Right cardiac atrium (tissue), 5 donors: ENCODE data around the gene STS. TPM values are rescaled to one million over a fixed set of nuclear protein-coding genes. Genes with fewer than 3 reads are reported as not detected.

Experiments used
- ATAC-seq, 2 donors: fragments of 200-7000 bp; cut with Tn5 transposase; one replicate each; pipeline versions ENCODE4 v1.8.0 to v1.9.1; 2020; ENCODE audit warnings: moderate library complexity in 2 of 2, mild to moderate bottlenecking in 1 of 2
- DNase-seq, 3 donors: peaks; one replicate each; pipeline ENCODE4 v3.0.0-alpha.2; 2020
- H3K27ac ChIP-seq: one replicate; pipeline ENCODE4 v1.5.1; 2013; ENCODE audit warnings: mild to moderate bottlenecking, low read length, control low read depth, moderate library complexity
- H3K27me3 ChIP-seq: one replicate; pipeline ENCODE4 v1.6.1; 2013; ENCODE audit not compliant: control insufficient read depth, insufficient read depth
- H3K4me1 ChIP-seq: one replicate; pipeline ENCODE4 v1.6.1; 2013; ENCODE audit warnings: low read length; ENCODE audit not compliant: control insufficient read depth, insufficient read depth
- H3K4me3 ChIP-seq: one replicate; pipeline ENCODE4 v1.5.1; 2013; ENCODE audit warnings: low read length, control low read depth
- H3K9me3 ChIP-seq: one replicate; pipeline ENCODE4 v1.6.1; 2013; ENCODE audit warnings: low read length; ENCODE audit not compliant: control insufficient read depth
- WGBS: extraction: QIAGEN DNeasy Blood & Tissue Kit; methylation state at CpG from one replicate; pipeline ENCODE4 v1.1.7; 2013; 5-methylcytosine and 5-hydroxymethylcytosine counted together
- intact Hi-C, 4 donors: fragments of 100-400 bp; cut with DNase I; formaldehyde crosslinking; loops; one replicate each; pipeline versions ENCODE4 v1.11.0 to v1.14.0; 2022 to 2023
- polyA plus RNA-seq: library from polyadenylated mRNA; stranded (reverse); fragments of 200-250 nt; gene quantifications from one replicate; pipeline ENCODE4 v1.2.3, GENCODE V29; 2013
- total RNA-seq, 4 donors: library from RNA; stranded (reverse); fragmentation: NEBNext Ultra II Directional; extraction: Animal tissue kit (Norgen Biotek cat#: 25700); gene quantifications; one replicate each; pipeline ENCODE4 v1.2.1, GENCODE V29; 2021
- donor health status: healthy with polysubstance abuse.
- donor health status: DM: no; HTN: yes; CAD: no.
- donor health status: DM: no; HTN: no; CAD: no.
- donor health status: DM: no; HTN: yes; CAD: no; lungs with severe emphysema.
- donor health status: DM: yes; HTN: yes; CAD: no.

Gene STS
- total and polyA plus RNA-seq, 5 donors = 2.7 to 8.1 (median 6.8) TPM

DNA sequence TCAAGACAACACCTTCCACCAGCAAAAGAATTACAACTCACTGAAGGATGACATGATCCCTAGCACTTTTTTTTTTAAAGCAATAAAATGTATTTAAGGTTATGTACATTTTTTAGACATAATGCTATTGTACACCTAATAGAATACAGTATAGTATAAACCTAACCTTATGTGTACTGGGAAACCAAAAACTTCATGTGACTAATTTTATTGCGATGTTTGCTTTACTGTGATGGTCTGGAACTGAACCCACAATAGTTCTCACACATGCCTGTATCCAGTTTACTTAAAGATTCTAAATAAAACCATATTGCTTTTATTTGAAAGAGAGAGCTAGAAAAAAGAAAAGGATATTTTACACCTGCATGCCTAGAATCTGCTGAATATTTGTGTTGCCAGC lies 4.4 kb upstream of the STS start:
- no peak for ATAC-seq
- H3K4me1 ChIP-seq = no peaks in the 10 kb centered on the region
- WGBS = 93% methylated on average over 1 of the region's 1 CpG

DNA sequence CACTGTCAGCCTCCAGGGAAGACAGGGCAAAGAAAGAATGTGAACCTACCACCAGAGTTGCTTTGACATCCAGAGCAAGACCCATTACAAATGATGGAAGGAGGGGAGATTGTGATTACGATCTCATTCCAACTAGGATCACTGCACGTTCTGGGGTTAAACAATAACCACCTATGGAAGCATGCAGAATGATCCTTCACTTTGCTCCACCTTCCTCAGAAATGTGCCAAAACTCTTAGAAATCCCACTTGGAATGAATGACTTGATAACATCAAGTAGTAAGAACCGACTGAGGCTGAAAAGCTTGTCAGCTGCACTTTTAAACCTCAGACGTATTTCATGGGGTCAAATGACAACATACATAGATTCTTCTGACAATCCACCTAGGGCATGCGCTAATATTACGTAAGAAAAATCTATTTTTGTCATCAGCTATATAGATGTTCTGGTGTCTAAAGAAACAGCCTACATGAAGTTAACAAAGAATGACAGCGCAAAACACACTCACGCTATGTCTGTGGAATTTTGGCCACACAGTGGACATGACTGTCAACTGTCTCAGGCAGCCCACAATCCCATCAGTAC lies 3.5 kb upstream of the STS start:
- DNase-seq (no peak), ATAC-seq (no peak)
- H3K27me3 ChIP-seq = no peaks in the 10 kb centered on the region
- intact Hi-C loops = no loop called here
- H3K4me3 ChIP-seq = no peak overlapping the region
- no peak overlapping the region for H3K27ac ChIP-seq
- WGBS = 72% methylated on average over 8 of the region's 8 CpGs
- H3K9me3 ChIP-seq = no peaks in the 10 kb centered on the region
- H3K4me1 ChIP-seq = no peaks in the 10 kb centered on the region

More for the DNA sequence above, 4.4 kb upstream of the STS start:
- intact Hi-C loops = no loop called here
- Histone ChIP-seq H3K9me3 (no peaks in the 10 kb centered on the region), H3K4me3 (no peak overlapping the region), H3K27me3 (no peaks in the 10 kb centered on the region), H3K27ac (no peak overlapping the region)
- no peak for DNase-seq

GRCh38 chrX:7145454-7145853 lies 2.1 kb upstream of the STS start:
- ATAC-seq (no peak), DNase-seq (no peak)
- no peak overlapping the region for H3K27ac ChIP-seq
- intact Hi-C loops = no loop called here
- H3K4me3 ChIP-seq = no peak overlapping the region
- no peaks in the 10 kb centered on the region for H3K27me3 ChIP-seq
- H3K9me3 ChIP-seq = no peaks in the 10 kb centered on the region
- 27% methylated on average over 3 of the region's 3 CpGs for WGBS
- no peaks in the 10 kb centered on the region for H3K4me1 ChIP-seq

DNA sequence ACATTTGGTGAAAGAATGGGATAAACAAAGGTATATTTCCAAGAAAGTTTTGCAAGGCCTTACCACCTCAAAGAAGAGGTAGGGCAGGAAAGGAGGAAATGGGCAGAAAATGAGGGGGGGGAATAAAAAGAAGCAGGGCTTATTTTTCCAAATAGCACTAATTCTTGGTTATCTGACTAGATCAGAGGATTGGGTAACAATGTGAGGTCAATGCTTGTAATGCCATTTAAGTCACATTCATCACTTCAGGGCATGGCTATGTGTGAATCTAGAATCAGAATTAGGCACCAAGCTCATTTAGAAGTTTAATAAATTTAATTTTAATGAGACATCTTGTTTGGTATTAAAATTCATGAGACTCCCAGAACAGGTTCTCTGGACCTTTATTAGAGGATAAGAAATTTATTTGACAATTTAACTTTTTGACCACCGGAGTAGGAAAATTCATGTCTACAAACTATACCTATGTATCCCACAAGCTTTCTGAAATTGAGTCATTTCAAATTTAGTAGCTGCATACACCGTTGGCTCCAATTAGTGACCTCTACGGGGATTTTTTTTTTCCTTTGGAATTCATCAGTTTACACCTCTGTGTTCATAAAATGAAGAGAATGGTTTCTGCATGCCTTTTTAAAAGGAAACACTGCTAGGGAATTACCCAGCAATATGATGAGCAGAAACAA lies 1.4 kb upstream of the STS start:
- H3K4me1 ChIP-seq = no peaks in the 10 kb centered on the region
- H3K4me3 ChIP-seq = no peak overlapping the region
- H3K27ac ChIP-seq = no peak overlapping the region
- H3K9me3 ChIP-seq = no peaks in the 10 kb centered on the region
- DNase-seq = no peak
- intact Hi-C loops = no loop called here
- ATAC-seq = no peak
- no peaks in the 10 kb centered on the region for H3K27me3 ChIP-seq
- 74% methylated on average over 3 of the region's 3 CpGs for WGBS

DNA sequence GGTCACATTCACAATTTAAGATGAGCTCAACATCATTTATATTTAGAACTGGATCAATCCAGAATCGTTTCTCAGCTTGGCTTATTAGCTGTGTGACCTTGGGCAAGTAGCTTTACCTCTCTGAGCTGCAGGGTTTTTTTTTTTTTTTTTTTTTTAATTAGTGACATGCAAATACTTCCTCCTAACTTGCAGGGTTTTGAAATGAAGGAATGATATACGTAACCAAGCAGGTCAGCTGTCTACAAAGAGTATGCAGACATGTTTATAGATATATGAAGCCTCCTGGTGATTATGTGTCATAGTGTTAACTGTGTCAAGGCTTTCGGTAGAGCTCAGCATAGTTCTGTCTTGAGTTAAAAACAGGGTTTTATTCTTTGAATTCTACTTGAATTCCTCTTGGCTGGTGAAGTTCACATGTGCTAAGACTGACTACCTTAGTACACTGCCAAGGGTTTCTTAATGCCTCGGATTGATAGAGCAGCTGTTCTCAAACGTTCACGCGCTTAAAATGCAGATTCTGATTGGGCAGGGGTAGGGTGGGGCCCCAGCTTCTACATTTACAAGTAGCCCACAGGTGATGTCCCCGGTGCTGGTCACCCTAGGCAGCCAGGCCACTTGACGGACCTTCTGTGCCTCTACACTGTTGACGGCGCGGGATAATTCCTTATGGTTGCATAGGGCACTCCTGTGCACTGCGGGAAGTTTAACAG lies 654 bp upstream of the STS start:
- peak overlapping the region; percentile 75 for H3K4me3 ChIP-seq
- peak in 2 of 3 donors; percentile 27 to 53 for DNase-seq
- no peaks in the 10 kb centered on the region for H3K27me3 ChIP-seq
- WGBS = 15% methylated on average over 13 of the region's 13 CpGs
- H3K9me3 ChIP-seq = no peaks in the 10 kb centered on the region
- H3K27ac ChIP-seq = peak overlapping the region; percentile 93
- intact Hi-C loops = no loop called here
- peak in 1 of 2 donors; percentile 7 for ATAC-seq
- H3K4me1 ChIP-seq = no peaks in the 10 kb centered on the region

DNA sequence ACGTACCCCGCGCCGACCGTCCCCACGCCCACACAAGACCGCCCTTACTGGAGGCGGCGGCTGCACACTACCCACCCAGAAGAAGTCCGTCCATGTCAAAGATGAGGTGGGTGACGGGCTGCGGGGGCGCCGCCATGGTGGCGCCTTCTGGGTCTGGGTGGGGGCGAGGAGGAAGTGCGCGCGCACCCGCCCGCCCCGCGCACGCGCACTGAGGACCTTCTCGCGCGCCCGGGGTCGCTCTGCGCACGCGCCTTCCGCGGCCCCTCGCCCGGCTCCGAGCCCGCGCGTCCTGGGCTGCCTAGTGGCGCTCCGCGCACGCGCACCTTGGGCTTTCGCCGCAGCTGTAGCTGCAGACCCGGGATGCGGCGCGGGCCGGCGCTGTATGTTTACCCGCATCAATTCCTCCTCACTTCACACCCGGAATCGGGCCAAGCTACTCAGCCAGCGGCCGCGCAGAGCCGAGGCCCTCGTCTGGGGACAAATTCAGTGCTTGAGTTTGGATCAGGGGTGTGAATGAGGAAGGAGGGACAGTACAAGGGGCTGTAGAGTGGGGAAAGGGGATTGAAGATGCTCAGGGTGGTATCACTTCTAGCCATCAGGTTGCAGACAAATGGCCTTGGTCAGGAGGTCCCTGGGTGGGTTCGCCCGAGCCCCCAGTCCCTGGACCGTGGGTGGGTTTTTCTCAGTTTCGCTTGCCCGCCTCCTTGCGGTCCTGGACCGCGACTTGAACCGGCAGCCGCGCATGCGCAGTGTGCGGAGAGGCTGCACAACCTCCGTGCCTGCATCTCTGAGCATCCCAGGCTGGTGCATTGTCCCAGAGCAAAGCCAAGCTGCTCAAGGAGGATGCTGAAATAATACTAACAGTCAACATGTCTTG lies 704 bp downstream of the STS start, which contains the start of gene PUDP:
TSS of gene PUDP (minus strand) at position 176 of the 877 bp plus-strand sequence. CDS start at position 136, 40 bp downstream.
- under 1% methylated on average over 75 of the region's 76 CpGs for WGBS
- H3K9me3 ChIP-seq = no peaks in the 10 kb centered on the region
- H3K4me3 ChIP-seq = peak within 1 kb of the TSS; percentile 75
- DNase-seq = peak; percentile 93 to 97 (median 95)
- intact Hi-C loops = no loop called here
- peak; percentile 98 for ATAC-seq
- peak within 1 kb of the TSS; percentile 93 for H3K27ac ChIP-seq
- no peaks in the 10 kb centered on the region for H3K4me1 ChIP-seq
- no peaks in the 10 kb centered on the region for H3K27me3 ChIP-seq

DNA sequence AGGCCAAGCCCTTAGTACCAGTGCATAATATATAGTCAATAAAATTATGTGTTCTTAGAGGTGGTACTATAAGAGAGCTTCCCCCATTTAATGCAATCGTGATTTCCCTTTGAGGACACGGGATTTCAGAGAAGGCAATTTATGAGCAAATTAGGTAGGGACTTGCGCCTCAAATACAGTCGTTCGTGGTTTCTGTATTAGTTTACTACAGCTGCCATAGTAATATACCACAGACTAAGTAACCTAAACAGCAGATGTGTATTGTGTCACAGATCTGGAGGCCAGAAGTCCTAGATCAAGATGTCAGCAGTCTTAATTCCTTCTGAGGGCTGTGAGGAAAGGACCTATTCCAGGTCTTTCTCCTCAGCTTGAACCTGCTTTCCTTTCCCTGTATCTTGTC lies 1.9 kb downstream of the STS start:
- no peaks in the 10 kb centered on the region for H3K27me3 ChIP-seq

GRCh38 chrX:7153231-7153630 lies 5.7 kb downstream of the STS start:
- Histone ChIP-seq H3K27me3 (no peaks in the 10 kb centered on the region), H3K9me3 (no peaks in the 10 kb centered on the region), H3K4me1 (no peaks in the 10 kb centered on the region), H3K27ac (no peak overlapping the region), H3K4me3 (no peak overlapping the region)
- ATAC-seq (no peak), DNase-seq (no peak)
- WGBS = 65% methylated on average over 2 of the region's 2 CpGs
- intact Hi-C loops = no loop called here

More for the DNA sequence above, 1.9 kb downstream of the STS start:
- H3K4me3 ChIP-seq = no peak overlapping the region
- 87% methylated on average over 5 of the region's 5 CpGs for WGBS
- H3K27ac ChIP-seq = no peak overlapping the region
- no peak for ATAC-seq
- DNase-seq = no peak
- no peaks in the 10 kb centered on the region for H3K9me3 ChIP-seq
- intact Hi-C loops = no loop called here
- no peaks in the 10 kb centered on the region for H3K4me1 ChIP-seq

- no peaks in the 10 kb centered on the region for H3K4me1 ChIP-seq
- no peak for DNase-seq
- 83% methylated on average over 7 of the region's 7 CpGs for WGBS
- H3K27ac ChIP-seq = no peak overlapping the region
- no peak for ATAC-seq
- intact Hi-C loops = no loop called here
- H3K4me3 ChIP-seq = no peak overlapping the region
- no peaks in the 10 kb centered on the region for H3K9me3 ChIP-seq
- H3K27me3 ChIP-seq = no peaks in the 10 kb centered on the region
Measured at GRCh38 chrX:7154041-7154597, 6.6 kb downstream of the STS start.

DNA sequence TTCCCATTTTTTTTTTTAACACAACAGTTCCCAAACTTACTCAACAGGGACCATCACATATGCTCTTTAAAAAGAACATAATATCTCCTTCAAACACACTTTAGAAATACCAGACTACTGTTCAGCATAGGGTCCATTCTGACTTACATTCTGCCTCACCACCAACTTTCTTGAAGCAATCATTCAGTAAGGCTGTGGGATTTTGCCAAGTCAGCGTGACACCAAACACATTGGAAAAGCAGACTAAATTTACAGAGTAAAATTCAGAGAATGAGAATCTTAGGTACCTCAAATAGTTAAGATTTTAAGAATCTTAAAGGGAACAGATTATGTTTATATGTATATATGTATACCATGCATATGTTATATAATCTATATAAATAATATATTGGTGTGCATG lies 7.7 kb downstream of the STS start:
- ATAC-seq (no peak), DNase-seq (no peak)
- Histone ChIP-seq H3K4me1 (no peaks in the 10 kb centered on the region), H3K27me3 (no peaks in the 10 kb centered on the region), H3K4me3 (no peak overlapping the region), H3K9me3 (no peaks in the 10 kb centered on the region), H3K27ac (no peak overlapping the region)
- intact Hi-C loops = no loop called here
- 90% methylated on average over 1 of the region's 1 CpG for WGBS
